Kidney tubule cell (primary cell): Measurements from ENCODE around the gene METTL8.
"Not testable (repeated sequence)": the region's sequence is repeated elsewhere in the genome, so short reads cannot be mapped to it uniquely, and the experiment has no call there.

Experiments
- DNase-seq: peaks from one replicate; pipeline ENCODE4 v3.0.0-alpha.2; 2018; ENCODE audit warnings: low spot score

Gene METTL8

GRCh38 chr2:171401947-171402346 lies 31.8 kb downstream of the METTL8 start:
- DNase-seq = no peak

GRCh38 chr2:171400395-171400794 lies 33.4 kb downstream of the METTL8 start:
- DNase-seq = no peak

- no peak for DNase-seq
Measured at GRCh38 chr2:171399292-171399691, 34.5 kb downstream of the METTL8 start.

- DNase-seq = no peak
Measured at GRCh38 chr2:171394164-171394740, 39.5 kb downstream of the METTL8 start.

GRCh38 chr2:171393487-171393886 lies 40.3 kb downstream of the METTL8 start:
- no peak for DNase-seq

- DNase-seq = no peak
Measured at GRCh38 chr2:171391532-171391931, 42.3 kb downstream of the METTL8 start.

- DNase-seq = peak; percentile 55
Measured at GRCh38 chr2:171390941-171391516, 42.8 kb downstream of the METTL8 start.

GRCh38 chr2:171389780-171390179 lies 44.0 kb downstream of the METTL8 start:
- no peak for DNase-seq

GRCh38 chr2:171389325-171389724 lies 44.5 kb downstream of the METTL8 start:
- peak; percentile 58 for DNase-seq

GRCh38 chr2:171387052-171387451 lies 46.7 kb downstream of the METTL8 start:
- DNase-seq = no peak

- DNase-seq = no peak
Measured at GRCh38 chr2:171386627-171387026, 47.2 kb downstream of the METTL8 start.

GRCh38 chr2:171383134-171383533 lies 50.7 kb downstream of the METTL8 start:
- DNase-seq = no peak

- DNase-seq = not testable (repeated sequence)
Measured at GRCh38 chr2:171382175-171382574, 51.6 kb downstream of the METTL8 start.

GRCh38 chr2:171377852-171378251 lies 55.9 kb downstream of the METTL8 start:
- not testable (repeated sequence) for DNase-seq

GRCh38 chr2:171367692-171368091 lies 66.1 kb downstream of the METTL8 start:
- no peak for DNase-seq

- no peak for DNase-seq
Measured at GRCh38 chr2:171365778-171366177, 68.0 kb downstream of the METTL8 start.

GRCh38 chr2:171365232-171365631 lies 68.6 kb downstream of the METTL8 start:
- DNase-seq = peak; percentile 18

GRCh38 chr2:171362396-171362795 lies 71.4 kb downstream of the METTL8 start:
- no peak for DNase-seq

- DNase-seq = no peak
Measured at GRCh38 chr2:171360905-171361304, 72.9 kb downstream of the METTL8 start.

- DNase-seq = not testable (repeated sequence)
Measured at GRCh38 chr2:171353746-171354145, 80.0 kb downstream of the METTL8 start.

GRCh38 chr2:171348056-171348455 lies 85.7 kb downstream of the METTL8 start:
- DNase-seq = no peak

GRCh38 chr2:171347591-171348032 lies 86.2 kb downstream of the METTL8 start:
- DNase-seq = peak; percentile 96

GRCh38 chr2:171346723-171347557 lies 86.8 kb downstream of the METTL8 start:
- DNase-seq = peak; percentile 60
